H1 (cell line): ENCODE measurements around the gene SLC18A3. TPM values are rescaled to one million over a fixed set of nuclear protein-coding genes. Genes with fewer than 3 reads are reported as not detected.

Experiments used
- CTBP2 ChIP-seq: IDR thresholded peaks from 2 replicates; pipeline ENCODE4 v1.7.0; 2011; ENCODE audit warnings: borderline replicate concordance, mild to moderate bottlenecking, moderate library complexity, mixed read lengths, low read length; ENCODE audit not compliant: insufficient read depth, insufficient read length
- POLR2AphosphoS5 ChIP-seq: IDR thresholded peaks from 2 replicates; pipeline ENCODE4 v1.6.1; 2011; ENCODE audit warnings: low read depth, low read length
- RFX5 ChIP-seq: IDR thresholded peaks from 2 replicates; pipeline ENCODE4 v1.6.1; 2011; ENCODE audit warnings: low read depth, low read length, improper control_type of control experiment, borderline replicate concordance
- RNF2 ChIP-seq: fragments of 200-900, 300-1000 bp; sonication (generic); IDR thresholded peaks from 2 replicates; pipeline ENCODE4 v1.7.1; 2016; ENCODE audit warnings: borderline replicate concordance, low read depth, mild to moderate bottlenecking, antibody characterized with exemption, low read length; ENCODE audit not compliant: poor library complexity, severe bottlenecking; ENCODE audit errors: missing control alignments
- polyA plus RNA-seq, 7 experiments: library from polyadenylated mRNA; depleted of rRNA in 3 of 7; stranded (reverse) in 5 of 7; unstranded in 2 of 7; fragments of >200 nt in 5 of 7; fragments of 200-250 nt in 2 of 7; gene quantifications; 1 replicate in 5 of 7; 2 replicates in 1 of 7; 4 replicates in 1 of 7; pipeline versions ENCODE4 v1.2.1 to v1.2.3, GENCODE V29; 2011 to 2013; ENCODE audit warnings: missing spikeins in 2 of 7, mixed read lengths in 2 of 7
- total RNA-seq: library from RNA; stranded (reverse); fragmentation: NEBNext Ultra II Directional; extraction: Animal tissue kit (Norgen Biotek cat#: 25700); gene quantifications from 2 replicates; pipeline ENCODE4 v1.2.1, GENCODE V29; 2021
- TF ChIP-seq, protein P1 (sequence below): IDR thresholded peaks from 2 replicates; pipeline ENCODE4 v1.6.1; 2011; ENCODE audit warnings: low read length, improper control_type of control experiment

The SLC18A3 gene
- total and polyA plus RNA-seq, 2 of the 8 experiments (the other 6 are each of a cell fraction or from before 2014, with no cell fraction given): 0.17 TPM; not detected in 1

DNA sequence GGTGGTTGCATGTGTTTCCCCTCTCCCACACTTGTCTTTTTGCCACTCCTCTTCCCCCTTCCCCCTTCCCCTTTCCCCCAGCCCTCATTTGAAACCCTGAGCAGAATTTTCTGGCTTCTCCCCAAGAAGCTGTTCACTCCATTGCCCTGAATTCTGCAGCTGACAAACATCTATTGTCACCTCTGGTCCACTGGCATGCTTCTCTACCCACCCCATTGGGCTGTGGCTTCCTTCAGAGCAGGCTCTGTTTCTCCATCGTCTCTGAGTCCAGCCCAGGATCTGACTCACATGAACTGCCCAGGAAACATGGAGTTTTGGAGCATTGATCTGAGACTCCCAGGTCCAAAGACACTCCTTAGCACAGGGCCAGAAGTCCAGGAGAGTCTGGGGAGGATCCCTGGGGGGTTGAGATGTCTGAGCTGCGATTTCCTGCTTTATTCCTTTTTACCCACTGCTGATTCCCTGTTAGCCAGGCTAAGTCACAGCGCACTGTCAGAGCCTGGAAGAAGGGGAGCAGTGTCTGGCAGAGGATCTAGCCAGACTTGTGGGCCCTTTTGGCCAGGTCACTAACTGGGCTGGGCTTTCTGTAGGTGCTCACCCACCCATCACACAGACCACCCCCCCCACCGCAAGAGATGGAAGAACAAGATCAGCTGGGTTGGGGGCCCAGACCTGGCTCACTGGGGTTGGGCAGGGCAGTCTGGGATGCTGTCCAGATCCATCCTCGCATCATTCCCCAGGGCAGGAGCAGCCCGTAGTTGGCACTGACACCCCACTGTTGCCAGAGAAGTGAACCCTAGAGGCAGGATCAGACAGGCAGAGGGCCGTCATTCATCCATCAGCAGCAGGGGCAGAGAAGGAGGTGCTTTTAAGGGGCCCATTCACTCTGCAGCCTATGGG, 7.3 kb downstream of the SLC18A3 start (continued):
- TF ChIP-seq CTBP2 (no peak), RFX5 (no peak), POLR2AphosphoS5 (no peak), RNF2 (no peak)
- TF ChIP-seq, protein P1, sequence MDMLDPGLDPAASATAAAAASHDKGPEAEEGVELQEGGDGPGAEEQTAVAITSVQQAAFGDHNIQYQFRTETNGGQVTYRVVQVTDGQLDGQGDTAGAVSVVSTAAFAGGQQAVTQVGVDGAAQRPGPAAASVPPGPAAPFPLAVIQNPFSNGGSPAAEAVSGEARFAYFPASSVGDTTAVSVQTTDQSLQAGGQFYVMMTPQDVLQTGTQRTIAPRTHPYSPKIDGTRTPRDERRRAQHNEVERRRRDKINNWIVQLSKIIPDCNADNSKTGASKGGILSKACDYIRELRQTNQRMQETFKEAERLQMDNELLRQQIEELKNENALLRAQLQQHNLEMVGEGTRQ: no peak
- TF ChIP-seq, all 59 proteins: peak for 0
